GM12873 (cell line): ENCODE measurements around the gene ADAMTSL4.

Source experiments
- CTCF ChIP-seq: IDR thresholded peaks from 2 replicates; pipeline ENCODE4 v1.5.1; 2012; ENCODE audit warnings: low read depth, mild to moderate bottlenecking, moderate library complexity, low read length, control low read depth; ENCODE audit not compliant: insufficient read depth; ENCODE audit errors: missing control alignments

The ADAMTSL4 gene

GRCh38 chr1:150552128-150552910 is 3.1 kb downstream of the ADAMTSL4 start:
- no peak for TF ChIP-seq CTCF

- TF ChIP-seq CTCF: no peak
These were observed 3.7 kb downstream of the ADAMTSL4 start for GRCh38 chr1:150552911-150553289.

GRCh38 chr1:150553392-150554085 is 4.3 kb downstream of the ADAMTSL4 start:
- TF ChIP-seq CTCF: no peak

GRCh38 chr1:150554086-150554452 is 4.9 kb downstream of the ADAMTSL4 start:
- TF ChIP-seq CTCF: no peak

- TF ChIP-seq CTCF: no peak
These were observed 6.2 kb downstream of the ADAMTSL4 start for GRCh38 chr1:150555198-150555970.

GRCh38 chr1:150555971-150556865 is 7.0 kb downstream of the ADAMTSL4 start:
- no peak for TF ChIP-seq CTCF
